ENCODE results near the gene CSNK2A1. TPM values are rescaled to one million over a fixed set of nuclear protein-coding genes. Genes with fewer than 3 reads are reported as not detected.
A peak's percentile ranks its signal among the peaks of the same experiment; 100 is the strongest.

Gene CSNK2A1
- total RNA-seq, 3 donors from 2014 or later, result 104 to 127 (median 117) TPM

DNA sequence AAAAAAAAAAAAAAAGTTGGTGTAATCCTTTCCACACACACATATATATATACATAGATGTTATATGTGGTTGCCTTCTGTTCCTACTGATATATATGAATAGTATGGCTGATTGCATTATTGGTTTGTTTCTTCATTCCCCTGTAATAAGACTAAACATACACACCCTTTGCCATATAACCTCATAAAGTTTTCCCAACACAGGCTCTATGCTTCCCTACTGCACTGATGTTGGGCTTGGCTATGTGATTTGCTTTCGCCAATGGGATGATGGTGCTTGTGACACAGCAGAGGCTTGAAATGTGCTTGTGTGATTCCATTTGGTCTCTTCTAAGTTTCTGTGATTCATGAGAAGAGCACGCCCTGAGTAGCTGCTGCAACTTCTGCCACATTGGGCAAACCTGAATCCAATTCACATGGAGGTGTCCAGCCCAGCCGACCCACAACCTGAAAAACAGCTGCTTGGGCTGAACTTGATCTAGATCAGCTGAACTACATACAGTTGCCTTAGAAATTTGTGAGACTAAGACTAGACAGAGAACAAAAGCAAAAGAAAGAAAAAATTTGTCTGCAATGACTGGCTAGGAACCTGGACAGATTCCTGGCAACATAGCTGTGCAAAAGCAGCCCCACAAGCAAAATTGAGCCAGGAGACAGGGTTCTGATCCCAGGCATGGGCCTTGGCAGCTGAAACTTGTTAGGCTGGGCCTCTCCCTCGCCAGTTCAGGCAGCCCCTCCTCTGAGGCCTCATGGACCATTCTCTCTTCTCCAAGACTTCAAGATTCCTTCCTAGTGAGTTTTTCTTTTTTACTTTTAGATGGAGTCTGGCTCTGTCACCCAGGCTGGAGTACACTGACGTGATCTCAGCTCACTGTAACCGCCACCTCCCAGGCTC is 67.9 kb downstream of the CSNK2A1 start:
- peak in 1 of 3 donors; percentile 29 for DNase-seq
- Histone ChIP-seq H3K4me3 (no peak overlapping the region), H3K9me3 (peaks cover 14% of the 10 kb centered on the region), H3K4me1 (ENCODE audit: low read depth) (peaks cover 10% of the 10 kb centered on the region), H3K36me3 (ENCODE audit: low read depth) (no peaks in the 10 kb centered on the region)
- ATAC-seq, result peak; percentile 91
- intact Hi-C loops (cut with DNase I, micrococcal nuclease), result loop anchor here in 1 of 2 donors (5.0 kb wide), 1 partner anchor 123 kb away; no protein-coding TSS in a partner anchor
- TF ChIP-seq, protein P1, sequence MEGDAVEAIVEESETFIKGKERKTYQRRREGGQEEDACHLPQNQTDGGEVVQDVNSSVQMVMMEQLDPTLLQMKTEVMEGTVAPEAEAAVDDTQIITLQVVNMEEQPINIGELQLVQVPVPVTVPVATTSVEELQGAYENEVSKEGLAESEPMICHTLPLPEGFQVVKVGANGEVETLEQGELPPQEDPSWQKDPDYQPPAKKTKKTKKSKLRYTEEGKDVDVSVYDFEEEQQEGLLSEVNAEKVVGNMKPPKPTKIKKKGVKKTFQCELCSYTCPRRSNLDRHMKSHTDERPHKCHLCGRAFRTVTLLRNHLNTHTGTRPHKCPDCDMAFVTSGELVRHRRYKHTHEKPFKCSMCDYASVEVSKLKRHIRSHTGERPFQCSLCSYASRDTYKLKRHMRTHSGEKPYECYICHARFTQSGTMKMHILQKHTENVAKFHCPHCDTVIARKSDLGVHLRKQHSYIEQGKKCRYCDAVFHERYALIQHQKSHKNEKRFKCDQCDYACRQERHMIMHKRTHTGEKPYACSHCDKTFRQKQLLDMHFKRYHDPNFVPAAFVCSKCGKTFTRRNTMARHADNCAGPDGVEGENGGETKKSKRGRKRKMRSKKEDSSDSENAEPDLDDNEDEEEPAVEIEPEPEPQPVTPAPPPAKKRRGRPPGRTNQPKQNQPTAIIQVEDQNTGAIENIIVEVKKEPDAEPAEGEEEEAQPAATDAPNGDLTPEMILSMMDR (IDR thresholded peaks at IDR 0.05), result no peak

DNA sequence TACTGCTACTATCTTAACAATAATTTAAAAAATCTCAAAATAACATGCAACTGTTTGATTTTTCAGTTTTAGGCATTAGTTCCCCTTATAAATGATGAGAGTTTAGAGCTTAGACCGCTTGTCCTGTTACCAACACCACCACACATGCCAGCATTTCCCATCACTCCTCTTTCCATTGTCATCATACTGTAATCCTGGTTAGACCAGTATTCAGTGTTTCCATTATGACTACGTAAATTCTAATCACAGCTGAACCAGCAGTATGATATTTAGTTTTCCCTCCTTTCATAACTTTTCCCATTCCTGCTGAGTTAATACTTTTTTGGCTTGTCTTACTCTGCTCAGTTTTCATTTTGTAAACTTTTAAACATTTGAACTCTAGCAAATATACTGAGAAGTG is 69.0 kb downstream of the CSNK2A1 start:
- DNase-seq, result no peak
- no peak for ATAC-seq
- Histone ChIP-seq H3K9me3 (peaks cover 14% of the 10 kb centered on the region), H3K36me3 (ENCODE audit: low read depth) (no peaks in the 10 kb centered on the region), H3K4me1 (ENCODE audit: low read depth) (peaks cover 10% of the 10 kb centered on the region), H3K4me3 (no peak overlapping the region)
- intact Hi-C loops (cut with DNase I, micrococcal nuclease), result no loop called here
- TF ChIP-seq, protein P1 (IDR thresholded peaks at IDR 0.05), result no peak

DNA sequence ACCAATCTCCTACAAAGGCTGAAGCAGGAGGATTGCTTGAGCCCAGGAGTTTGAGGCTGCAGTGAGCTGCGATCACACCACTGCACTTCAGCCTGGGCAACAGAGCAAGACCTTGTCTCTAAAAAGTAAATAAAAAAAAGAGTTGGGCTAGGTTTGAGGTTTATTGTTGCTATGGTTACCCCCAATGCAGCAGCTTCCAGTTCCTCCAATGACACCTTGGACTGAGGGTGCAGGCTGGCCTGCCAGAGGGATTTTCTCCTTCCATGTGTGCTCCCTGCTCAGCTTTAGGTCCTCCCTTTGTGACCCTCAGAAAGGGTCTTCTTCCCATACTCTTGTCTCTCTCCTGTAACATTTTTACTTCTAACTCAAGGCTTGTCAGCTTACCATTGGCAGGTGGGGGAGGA is 70.7 kb downstream of the CSNK2A1 start:
- intact Hi-C loops (cut with DNase I, micrococcal nuclease), result no loop called here
- H3K4me3 ChIP-seq, result no peak overlapping the region
- peaks cover 14% of the 10 kb centered on the region for H3K9me3 ChIP-seq
- H3K36me3 ChIP-seq (ENCODE audit: low read depth), result no peaks in the 10 kb centered on the region
- no peak for DNase-seq
- peaks cover 10% of the 10 kb centered on the region for H3K4me1 ChIP-seq (ENCODE audit: low read depth)
- peak; percentile 25 for ATAC-seq
- TF ChIP-seq, protein P1 (IDR thresholded peaks at IDR 0.05), result no peak

DNA sequence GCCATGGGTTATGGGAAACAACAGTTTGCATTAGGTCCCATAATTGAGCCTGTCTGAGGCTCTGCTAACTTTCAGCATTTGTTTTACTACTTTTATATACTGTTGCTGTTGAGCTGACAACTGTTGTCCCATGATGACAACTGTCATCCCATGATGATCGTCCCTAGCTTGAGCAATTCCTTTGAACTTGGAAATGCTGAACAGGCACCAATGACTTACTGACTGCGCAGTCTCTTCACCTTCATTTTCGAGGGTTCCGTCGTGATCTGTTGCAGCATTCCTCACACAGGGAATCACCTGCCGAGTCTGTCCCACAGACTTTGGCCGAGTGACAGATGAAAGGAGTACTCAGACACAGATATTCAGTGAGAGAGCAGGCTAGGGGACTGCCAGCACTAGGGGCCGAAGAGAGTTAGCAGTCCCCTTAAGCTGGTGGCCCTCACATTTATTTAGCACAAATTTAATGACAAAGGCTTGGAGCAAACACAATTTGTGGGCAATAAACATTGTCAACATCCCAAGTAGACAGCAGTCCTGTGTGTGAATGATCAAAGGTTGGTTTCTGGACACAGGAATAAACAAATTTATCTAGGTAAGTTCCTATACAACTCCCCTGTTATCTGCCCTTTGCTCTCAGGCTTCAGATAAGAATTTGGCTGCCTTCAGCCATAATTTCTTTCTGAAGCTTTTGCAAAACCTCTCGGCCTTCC is 71.3 kb downstream of the CSNK2A1 start:
- peaks cover 14% of the 10 kb centered on the region for H3K9me3 ChIP-seq
- DNase-seq, result no peak
- H3K4me1 ChIP-seq (ENCODE audit: low read depth), result peaks cover 10% of the 10 kb centered on the region
- no peaks in the 10 kb centered on the region for H3K36me3 ChIP-seq (ENCODE audit: low read depth)
- H3K4me3 ChIP-seq, result no peak overlapping the region
- ATAC-seq, result peak; percentile 69
- TF ChIP-seq, protein P1 (IDR thresholded peaks at IDR 0.05), result no peak
- intact Hi-C loops (cut with DNase I, micrococcal nuclease), result no loop called here

DNA sequence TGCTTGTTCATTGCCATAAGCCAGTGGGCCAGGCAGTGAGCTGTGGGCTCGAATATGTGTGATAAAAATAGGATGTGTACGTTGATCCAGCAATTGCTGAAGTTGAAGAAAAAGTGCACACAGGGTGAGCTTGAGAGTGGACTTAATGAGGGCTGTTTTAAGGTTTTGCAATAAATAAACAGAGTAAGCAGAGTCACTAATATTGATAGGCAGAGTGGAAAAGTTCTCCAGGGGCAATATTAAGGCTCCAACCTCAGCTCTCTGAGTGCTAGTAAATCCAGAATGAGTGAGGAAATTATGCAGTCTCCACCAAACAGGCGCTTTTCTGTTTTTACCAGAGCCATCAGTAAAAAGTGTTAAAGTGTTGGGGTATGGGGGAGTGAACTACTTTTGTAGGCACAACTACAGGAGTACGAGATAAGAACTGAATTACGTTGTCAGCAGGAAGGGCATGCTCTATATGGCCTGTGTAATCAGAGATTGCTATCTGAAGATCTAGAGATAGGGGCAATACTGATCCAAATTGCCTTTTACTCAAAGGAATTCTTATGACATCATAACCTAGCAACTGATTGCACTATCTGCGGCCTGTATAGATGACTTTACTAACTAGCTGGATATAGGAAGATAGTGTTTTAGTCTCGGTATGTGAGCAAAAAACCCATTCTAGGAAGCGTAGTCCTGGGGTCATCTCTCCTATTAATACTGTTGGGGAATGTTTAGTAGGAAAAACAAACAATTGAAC is 73.7 kb downstream of the CSNK2A1 start:
- TF ChIP-seq, protein P1 (IDR thresholded peaks at IDR 0.05), result no peak
- H3K36me3 ChIP-seq (ENCODE audit: low read depth), result no peaks in the 10 kb centered on the region
- DNase-seq, result no peak
- peaks cover 2% of the 10 kb centered on the region for H3K4me1 ChIP-seq (ENCODE audit: low read depth)
- peaks cover 14% of the 10 kb centered on the region for H3K9me3 ChIP-seq
- no peak overlapping the region for H3K4me3 ChIP-seq
- intact Hi-C loops (cut with DNase I, micrococcal nuclease), result no loop called here
- peak; percentile 46 for ATAC-seq
